Epithelial cell of proximal tubule (primary cell): ENCODE results near the gene RGS6. TPM values are rescaled to one million over a fixed set of nuclear protein-coding genes. Genes with fewer than 3 reads are reported as not detected.
"Not testable (repeated sequence)": the region's sequence is repeated elsewhere in the genome, so short reads cannot be mapped to it uniquely, and the experiment has no call there.

Source experiments
- DNase-seq: peaks from one replicate; pipeline ENCODE4 v3.0.0-alpha.2; 2011; ENCODE audit warnings: low read depth
- H3K4me3 ChIP-seq: 2 replicates; pipeline ENCODE4 v1.5.1; 2011; ENCODE audit warnings: low read depth, mild to moderate bottlenecking, low read length
- CTCF ChIP-seq: conservative IDR thresholded peaks from 2 replicates; pipeline ENCODE4 v1.5.1; 2012; ENCODE audit warnings: low read depth, mild to moderate bottlenecking, low read length
- total RNA-seq: library from RNA; depleted of rRNA; stranded (reverse); fragments of >200 nt; gene quantifications from 2 replicates; pipeline ENCODE4 v1.2.3, GENCODE V29; 2015

The RGS6 gene
- not detected in 2 replicates for total RNA-seq

- DNase-seq: no peak
- no peak for TF ChIP-seq CTCF
- H3K4me3 ChIP-seq: peak within 1 kb of the TSS; percentile 21
Observed at GRCh38 chr14:71932229-71932981, at the start of gene RGS6. RGS6 (plus strand) TSS chr14:71932429.

- H3K4me3 ChIP-seq: no peak overlapping the region
- no peak for DNase-seq
- TF ChIP-seq CTCF: no peak
Observed at GRCh38 chr14:71883094-71883493, 49.1 kb upstream of the RGS6 start.

GRCh38 chr14:71885301-71885700 lies 46.9 kb upstream of the RGS6 start:
- TF ChIP-seq CTCF: no peak
- no peak for DNase-seq
- no peak overlapping the region for H3K4me3 ChIP-seq

GRCh38 chr14:71887802-71888201 lies 44.4 kb upstream of the RGS6 start:
- H3K4me3 ChIP-seq, DNase-seq: not testable (repeated sequence)

- no peak for DNase-seq
Observed at GRCh38 chr14:71890541-71890940, 41.7 kb upstream of the RGS6 start.

GRCh38 chr14:71891185-71891584 lies 41.0 kb upstream of the RGS6 start:
- H3K4me3 ChIP-seq: no peak overlapping the region
- no peak for DNase-seq
- TF ChIP-seq CTCF: no peak

More at GRCh38 chr14:71890541-71890940, 41.7 kb upstream of the RGS6 start:
- no peak for TF ChIP-seq CTCF
- H3K4me3 ChIP-seq: no peak overlapping the region

- H3K4me3 ChIP-seq: no peak overlapping the region
- DNase-seq: no peak
- TF ChIP-seq CTCF: no peak
Observed at GRCh38 chr14:71891970-71892369, 40.3 kb upstream of the RGS6 start.
